HG03175 (cell line): ENCODE data around the gene KMT5B.

Experiments used
- ATAC-seq: cut with Tn5 transposase; IDR thresholded peaks from one replicate; pipeline ENCODE4 v1.9.1; 2021; ENCODE audit warnings: mild to moderate bottlenecking, moderate library complexity; ENCODE audit not compliant: unreplicated experiment

KMT5B gene

GRCh38 chr11:68121067-68121899 lies 91.8 kb downstream of the KMT5B start, which contains the start of gene CHKA:
Gene CHKA, minus strand, starts transcription at chr11:68121388. Its CDS starts 211 bp downstream, at chr11:68121177.
- ATAC-seq = peak; percentile 84

- ATAC-seq = peak; percentile 21
These were observed 92.6 kb downstream of the KMT5B start for GRCh38 chr11:68120273-68121066.

- no peak for ATAC-seq
These were observed 94.2 kb downstream of the KMT5B start for GRCh38 chr11:68118706-68119448.

GRCh38 chr11:68117853-68118470 lies 95.1 kb downstream of the KMT5B start:
- no peak for ATAC-seq

GRCh38 chr11:68116974-68117373 lies 96.1 kb downstream of the KMT5B start:
- no peak for ATAC-seq

GRCh38 chr11:68116126-68116525 lies 97.0 kb downstream of the KMT5B start:
- ATAC-seq = no peak

- no peak for ATAC-seq
These were observed 97.8 kb downstream of the KMT5B start for GRCh38 chr11:68115285-68115684.

GRCh38 chr11:68113986-68114385 lies 99.1 kb downstream of the KMT5B start:
- no peak for ATAC-seq

- ATAC-seq = no peak
These were observed 105.4 kb downstream of the KMT5B start for GRCh38 chr11:68107689-68108088.

GRCh38 chr11:68106165-68106940 lies 106.7 kb downstream of the KMT5B start:
- no peak for ATAC-seq
